K562 (cell line): ENCODE results near the gene PARK7. TPM values are rescaled to one million over a fixed set of nuclear protein-coding genes. Genes with fewer than 3 reads are reported as not detected.
A peak's percentile ranks its signal among the peaks of the same experiment; 100 is the strongest.

Experiments
- ATAC-seq: fragments of 200-7000 bp; cut with Tn5 transposase; 3 replicates; pipeline ENCODE4 v1.9.1; 2020; ENCODE audit warnings: moderate library complexity
- BruUV-seq: library from RNA; stranded (reverse); fragments of 400-500 nt; replicated peaks from 2 replicates; lab custom pipeline; 2021; lab: Mats Ljungman, UMichigan
- CTCF ChIA-PET: fragments of 300-600 bp; formaldehyde crosslinking; extraction: SDS; loops from one replicate; lab custom pipeline; 2021; ENCODE audit warnings: low intra/inter-chr PET ratio; lab: Yijun Ruan, JAX
- POLR2A ChIA-PET: fragments of 300-600, 350-650 bp; sonication (Branson Sonifier 250); formaldehyde crosslinking; extraction: SDS; loops from one replicate; lab custom pipeline; 2021; ENCODE audit warnings: antibody characterized with exemption, inconsistent platforms; lab: Yijun Ruan, JAX
- DNase-seq, 4 experiments: peaks; one replicate each; pipeline versions ENCODE4 v3.0.0 to v3.0.0-alpha.2; 2011 to 2018; ENCODE audit warnings: low spot score in 3 of 4, mixed read lengths in 3 of 4; ENCODE audit errors: extremely low read depth in 1 of 4
- FAIRE-seq: peaks from 2 replicates; lab custom pipeline; 2011; peaks lifted over from hg19 to GRCh38; lab: Jason Lieb, UNC
- H2AFZ ChIP-seq: 2 replicates; pipeline ENCODE4 v1.6.0; 2011; ENCODE audit warnings: low read depth, low read length, control low read depth, inconsistent platforms
- H3K27ac ChIP-seq: fragments of 200-600 bp; 3 replicates; pipeline ENCODE4 v1.8.0; 2011; ENCODE audit warnings: low read depth, mild to moderate bottlenecking, control low read depth, inconsistent platforms, low read length, moderate library complexity, mixed read lengths; ENCODE audit errors: extremely low read depth
- H3K27me3 ChIP-seq, 2 experiments: fragments of 300-600 bp in 1 of 2; 2 replicates in 1 of 2; 3 replicates in 1 of 2; pipeline versions ENCODE4 v1.6.0 to v1.8.0; 2011; ENCODE audit warnings: inconsistent platforms in 2 of 2, low read length in 2 of 2, mild to moderate bottlenecking in 1 of 2, mixed read lengths in 1 of 2, moderate library complexity in 1 of 2; ENCODE audit not compliant: control insufficient read depth in 2 of 2, insufficient read depth in 2 of 2
- H3K36me3 ChIP-seq: fragments of 300-600 bp; 3 replicates; pipeline ENCODE4 v1.8.0; 2011; ENCODE audit warnings: mild to moderate bottlenecking, low read length, inconsistent platforms; ENCODE audit not compliant: control insufficient read depth, insufficient read depth
- H3K4me1 ChIP-seq, 2 experiments: fragments of 200-600 bp in 1 of 2; replicated peaks in 1 of 2; 2 replicates in 1 of 2; 3 replicates in 1 of 2; pipeline versions ENCODE4 v1.5.1 to v1.8.0; 2011; ENCODE audit warnings: inconsistent platforms in 2 of 2, low read length in 2 of 2, mild to moderate bottlenecking in 1 of 2, mixed read lengths in 1 of 2, moderate library complexity in 1 of 2; ENCODE audit not compliant: control insufficient read depth in 2 of 2, insufficient read depth in 2 of 2
- H3K4me2 ChIP-seq: 2 replicates; pipeline ENCODE4 v1.6.1; 2011; ENCODE audit warnings: low read length, control low read depth, inconsistent platforms, mixed read lengths; ENCODE audit not compliant: insufficient read depth
- H3K4me3 ChIP-seq: fragments of 200-600 bp; sonication (generic), shearing (Covaris generic); 2 replicates; pipeline ENCODE4 v1.5.1; 2016; ENCODE audit warnings: control low read depth, inconsistent platforms
- H3K79me2 ChIP-seq: fragments of 200-600 bp; 3 replicates; pipeline ENCODE4 v1.8.0; 2011; ENCODE audit warnings: low read length, inconsistent platforms; ENCODE audit not compliant: control insufficient read depth, insufficient read depth
- H3K9ac ChIP-seq, 2 experiments: 2 replicates each; pipeline versions ENCODE4 v1.6.0 to v1.6.1; 2011; ENCODE audit warnings: low read depth in 2 of 2, low read length in 2 of 2, control low read depth in 1 of 2, inconsistent platforms in 1 of 2, mild to moderate bottlenecking in 1 of 2, mixed read lengths in 1 of 2; ENCODE audit not compliant: insufficient read depth in 1 of 2
- H3K9me1 ChIP-seq: one replicate; pipeline ENCODE4 v1.6.0; 2011; ENCODE audit warnings: inconsistent platforms, mild to moderate bottlenecking, low read length, moderate library complexity; ENCODE audit not compliant: control insufficient read depth, insufficient read depth
- H3K9me3 ChIP-seq: replicated peaks from 2 replicates; pipeline ENCODE4 v1.5.1; 2011; ENCODE audit warnings: low read depth, low read length, inconsistent platforms; ENCODE audit not compliant: control insufficient read depth, insufficient read depth
- H4K20me1 ChIP-seq: replicated peaks from 2 replicates; pipeline ENCODE4 v1.6.1; 2011; ENCODE audit warnings: low read length, inconsistent platforms, mixed read lengths; ENCODE audit not compliant: control insufficient read depth, insufficient read depth
- BDP1 ChIP-seq: IDR thresholded peaks from 3 replicates; pipeline ENCODE4 v1.6.1; 2011; ENCODE audit not compliant: insufficient read length, insufficient read depth
- FOXA3 ChIP-seq, 2 experiments: fragments of 450-650 bp in 1 of 2; sonication (generic) in 1 of 2; formaldehyde crosslinking; IDR thresholded peaks in 1 of 2; conservative IDR thresholded peaks in 1 of 2; 2 replicates each; pipeline versions ENCODE4 v1.4.0 to v1.8.0; 2020 to 2022; ENCODE audit warnings: mild to moderate bottlenecking in 2 of 2, missing genetic modification reagents in 1 of 2
- HNRNPUL1 ChIP-seq: fragments of 200-400 bp; formaldehyde crosslinking; IDR thresholded peaks from 2 replicates; pipeline ENCODE4 v1.6.1; 2017; ENCODE audit warnings: low read length
- PHB2 ChIP-seq: fragments of 450-650 bp; IDR thresholded peaks from 2 replicates; pipeline ENCODE4 v1.6.1; 2017; ENCODE audit warnings: low read depth
- PML ChIP-seq: IDR thresholded peaks from 2 replicates; pipeline ENCODE4 v1.6.1; 2012; ENCODE audit warnings: low read length, inconsistent platforms
- SAP30 ChIP-seq: fragments of 200-600 bp; sonication (generic); IDR thresholded peaks from 2 replicates; pipeline ENCODE4 v1.6.1; 2012; ENCODE audit warnings: borderline replicate concordance, low read depth, mild to moderate bottlenecking, moderate library complexity, low read length, control low read depth, inconsistent platforms; ENCODE audit not compliant: insufficient read depth, poor library complexity, severe bottlenecking
- SOX6 ChIP-seq: fragments of 450-650 bp; IDR thresholded peaks from 2 replicates; pipeline ENCODE4 v1.6.1; 2014; ENCODE audit warnings: mild to moderate bottlenecking
- SUPT5H ChIP-seq: fragments of 450-650 bp; IDR thresholded peaks from 2 replicates; pipeline ENCODE4 v1.6.1; 2016
- ZNF23 ChIP-seq: fragments of 250-450 bp; sonication (Bioruptor Pico); IDR thresholded peaks from 2 replicates; pipeline ENCODE4 v1.4.0; 2020; ENCODE audit warnings: mild to moderate bottlenecking
- ZNF316 ChIP-seq: fragments of 450-650 bp; IDR thresholded peaks from 2 replicates; pipeline ENCODE4 v1.6.1; 2016
- ZNF695 ChIP-seq: fragments of 450-650 bp; formaldehyde crosslinking; IDR thresholded peaks from 2 replicates; pipeline ENCODE4 v1.4.0; 2020; ENCODE audit warnings: mild to moderate bottlenecking, moderate library complexity
- ZNF766 ChIP-seq: fragments of 200-800 bp; sonication (Bioruptor generic); conservative IDR thresholded peaks from 2 replicates; pipeline ENCODE4 v1.6.1; 2016; ENCODE audit warnings: missing genetic modification characterization, missing compliant biosample characterization
- ZSCAN29 ChIP-seq: fragments of 450-650 bp; IDR thresholded peaks from 2 replicates; pipeline ENCODE4 v1.6.1; 2017
- WGBS: fragments of 100-300 bp; shearing (Covaris generic); methylation state at CpG from one replicate; pipeline ENCODE4 v1.1.6; 2016; ENCODE audit warnings: low coverage, mixed read lengths; ENCODE audit not compliant: insufficient coverage; ENCODE audit errors: missing lambda C conversion rate; 5-methylcytosine and 5-hydroxymethylcytosine counted together
- in situ Hi-C: fragments of 300-500 bp; cut with MboI; formaldehyde crosslinking; loops from 4 replicates; pipeline ENCODE4 v1.15.0; 2018; ENCODE audit warnings: inconsistent platforms, mixed read lengths
- intact Hi-C: fragments of 100-400 bp; cut with micrococcal nuclease; formaldehyde crosslinking; loops from 2 replicates; pipeline ENCODE4 v1.14.2; 2022
- polyA plus RNA-seq, 8 experiments: library from polyadenylated mRNA; depleted of rRNA in 4 of 8; stranded (reverse) in 5 of 8; unstranded in 3 of 8; fragments of >200 nt; fragmentation: Nextera tagmentation in 2 of 8; fragmentation: Illumina TruSeq in 1 of 8; extraction: Ambion mirVana in 2 of 8; extraction: Trizol in 1 of 8; gene quantifications; 2 replicates each; pipeline versions ENCODE4 v1.2.1 to v1.2.3, GENCODE V29; 2011 to 2014; ENCODE audit warnings: inconsistent platforms in 1 of 8, missing spikeins in 1 of 8
- total RNA-seq, 7 experiments: library from RNA; depleted of rRNA in 6 of 7; stranded (reverse); fragments of >200 nt in 6 of 7; fragmentation: Illumina TruSeq in 2 of 7; extraction: Trizol in 2 of 7; gene quantifications; 2 replicates each; pipeline versions ENCODE4 v1.2.1 to v1.2.3, GENCODE V29; 2011 to 2021; ENCODE audit warnings: low replicate concordance in 1 of 7
- TF ChIP-seq, protein P1 (sequence below): fragments of 250-450 bp; sonication (Bioruptor Pico); IDR thresholded peaks from 2 replicates; pipeline ENCODE4 v1.9.0; 2021; ENCODE audit warnings: mild to moderate bottlenecking
- TF ChIP-seq, protein P2 (sequence below): fragments of 450-650 bp; IDR thresholded peaks from 2 replicates; pipeline ENCODE4 v1.6.1; 2016
- TF ChIP-seq, protein P3 (sequence below): fragments of 200-800 bp; sonication (Bioruptor generic); IDR thresholded peaks from 2 replicates; pipeline ENCODE4 v1.6.1; 2016; ENCODE audit warnings: missing genetic modification characterization, missing compliant biosample characterization

Gene PARK7
- total and polyA plus RNA-seq, 9 of the 15 experiments (the other 6 are each of a cell fraction or from before 2014, with no cell fraction given): 374 to 1,298 (median 484) TPM

DNA sequence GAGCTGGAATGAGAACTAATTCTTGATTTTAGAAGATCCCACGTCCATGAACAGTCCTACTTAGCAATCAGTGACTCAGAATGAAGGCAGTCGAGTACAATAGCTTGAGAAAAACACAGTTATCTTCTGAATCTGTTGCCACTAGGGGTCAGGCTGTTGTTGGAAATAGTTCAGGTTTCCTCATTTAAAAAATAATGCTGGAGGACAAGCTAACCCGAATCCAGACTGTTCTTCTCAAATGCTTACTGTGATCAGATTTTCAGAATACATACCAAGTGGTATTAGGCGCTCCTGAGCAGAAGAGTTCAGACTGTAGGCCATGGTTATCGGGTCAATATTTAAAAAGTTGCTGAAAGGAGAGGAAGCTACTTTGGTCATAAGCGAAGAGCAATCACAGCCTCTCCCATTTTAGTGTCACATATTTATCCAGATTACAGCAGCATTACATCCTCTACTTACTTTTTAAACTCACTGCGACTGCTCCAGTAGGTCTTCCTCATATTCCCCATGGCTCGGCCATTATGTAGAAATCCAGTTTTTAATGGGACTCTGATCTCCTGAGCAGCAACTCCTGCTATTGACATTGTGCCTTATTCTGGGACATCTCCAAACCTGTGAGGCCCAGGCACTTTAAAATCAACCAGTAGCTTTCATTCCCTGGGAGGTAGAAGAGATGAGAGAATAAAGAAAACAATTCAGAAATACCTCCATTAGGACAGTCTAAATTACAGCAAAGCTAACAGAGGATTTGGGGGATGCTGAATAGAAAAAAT, 53.7 kb downstream of the PARK7 start:
- BruUV-seq: no TSS peak
- FAIRE-seq: peak; percentile 89
- no peak for TF ChIP-seq ZSCAN29
- TF ChIP-seq PML: no peak
- TF ChIP-seq SOX6: no peak
- TF ChIP-seq ZNF316: no peak
- TF ChIP-seq HNRNPUL1: no peak
- TF ChIP-seq ZNF23 (CRISPR knock-in tag): no peak
- TF ChIP-seq ZNF766 (CRISPR knock-in tag): no peak
- TF ChIP-seq, protein P1, sequence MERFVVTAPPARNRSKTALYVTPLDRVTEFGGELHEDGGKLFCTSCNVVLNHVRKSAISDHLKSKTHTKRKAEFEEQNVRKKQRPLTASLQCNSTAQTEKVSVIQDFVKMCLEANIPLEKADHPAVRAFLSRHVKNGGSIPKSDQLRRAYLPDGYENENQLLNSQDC (CRISPR knock-in tag): no peak
- TF ChIP-seq, protein P2, sequence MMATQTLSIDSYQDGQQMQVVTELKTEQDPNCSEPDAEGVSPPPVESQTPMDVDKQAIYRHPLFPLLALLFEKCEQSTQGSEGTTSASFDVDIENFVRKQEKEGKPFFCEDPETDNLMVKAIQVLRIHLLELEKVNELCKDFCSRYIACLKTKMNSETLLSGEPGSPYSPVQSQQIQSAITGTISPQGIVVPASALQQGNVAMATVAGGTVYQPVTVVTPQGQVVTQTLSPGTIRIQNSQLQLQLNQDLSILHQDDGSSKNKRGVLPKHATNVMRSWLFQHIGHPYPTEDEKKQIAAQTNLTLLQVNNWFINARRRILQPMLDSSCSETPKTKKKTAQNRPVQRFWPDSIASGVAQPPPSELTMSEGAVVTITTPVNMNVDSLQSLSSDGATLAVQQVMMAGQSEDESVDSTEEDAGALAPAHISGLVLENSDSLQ: no peak
- TF ChIP-seq SAP30: no peak
- no peak for TF ChIP-seq PHB2
- no peak for TF ChIP-seq SUPT5H
- TF ChIP-seq, protein P3, sequence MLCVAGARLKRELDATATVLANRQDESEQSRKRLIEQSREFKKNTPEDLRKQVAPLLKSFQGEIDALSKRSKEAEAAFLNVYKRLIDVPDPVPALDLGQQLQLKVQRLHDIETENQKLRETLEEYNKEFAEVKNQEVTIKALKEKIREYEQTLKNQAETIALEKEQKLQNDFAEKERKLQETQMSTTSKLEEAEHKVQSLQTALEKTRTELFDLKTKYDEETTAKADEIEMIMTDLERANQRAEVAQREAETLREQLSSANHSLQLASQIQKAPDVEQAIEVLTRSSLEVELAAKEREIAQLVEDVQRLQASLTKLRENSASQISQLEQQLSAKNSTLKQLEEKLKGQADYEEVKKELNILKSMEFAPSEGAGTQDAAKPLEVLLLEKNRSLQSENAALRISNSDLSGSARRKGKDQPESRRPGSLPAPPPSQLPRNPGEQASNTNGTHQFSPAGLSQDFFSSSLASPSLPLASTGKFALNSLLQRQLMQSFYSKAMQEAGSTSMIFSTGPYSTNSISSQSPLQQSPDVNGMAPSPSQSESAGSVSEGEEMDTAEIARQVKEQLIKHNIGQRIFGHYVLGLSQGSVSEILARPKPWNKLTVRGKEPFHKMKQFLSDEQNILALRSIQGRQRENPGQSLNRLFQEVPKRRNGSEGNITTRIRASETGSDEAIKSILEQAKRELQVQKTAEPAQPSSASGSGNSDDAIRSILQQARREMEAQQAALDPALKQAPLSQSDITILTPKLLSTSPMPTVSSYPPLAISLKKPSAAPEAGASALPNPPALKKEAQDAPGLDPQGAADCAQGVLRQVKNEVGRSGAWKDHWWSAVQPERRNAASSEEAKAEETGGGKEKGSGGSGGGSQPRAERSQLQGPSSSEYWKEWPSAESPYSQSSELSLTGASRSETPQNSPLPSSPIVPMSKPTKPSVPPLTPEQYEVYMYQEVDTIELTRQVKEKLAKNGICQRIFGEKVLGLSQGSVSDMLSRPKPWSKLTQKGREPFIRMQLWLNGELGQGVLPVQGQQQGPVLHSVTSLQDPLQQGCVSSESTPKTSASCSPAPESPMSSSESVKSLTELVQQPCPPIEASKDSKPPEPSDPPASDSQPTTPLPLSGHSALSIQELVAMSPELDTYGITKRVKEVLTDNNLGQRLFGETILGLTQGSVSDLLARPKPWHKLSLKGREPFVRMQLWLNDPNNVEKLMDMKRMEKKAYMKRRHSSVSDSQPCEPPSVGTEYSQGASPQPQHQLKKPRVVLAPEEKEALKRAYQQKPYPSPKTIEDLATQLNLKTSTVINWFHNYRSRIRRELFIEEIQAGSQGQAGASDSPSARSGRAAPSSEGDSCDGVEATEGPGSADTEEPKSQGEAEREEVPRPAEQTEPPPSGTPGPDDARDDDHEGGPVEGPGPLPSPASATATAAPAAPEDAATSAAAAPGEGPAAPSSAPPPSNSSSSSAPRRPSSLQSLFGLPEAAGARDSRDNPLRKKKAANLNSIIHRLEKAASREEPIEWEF (CRISPR knock-in tag): no peak
- no peak for TF ChIP-seq ZNF695 (CRISPR knock-in tag)
- TF ChIP-seq FOXA3 (CRISPR knock-in tag; conservative IDR thresholded peaks at IDR 0.05 in 1 of 2, IDR thresholded peaks at IDR 0.05 in 1 of 2): peak in 1 of 2 experiments; percentile 17; a peak in 1 of 4 replicates
- TF ChIP-seq BDP1: no peak

More for the DNA sequence above, 53.7 kb downstream of the PARK7 start:
- Histone ChIP-seq H3K4me1 (peaks cover 0 to 7% of the 10 kb centered on the region in 2 experiments; a peak in 1 of 5 replicates), H4K20me1 (no peaks in the 10 kb centered on the region; the same call in 1 of the 2 replicates), H3K36me3 (no peaks in the 10 kb centered on the region), H3K27ac (no peak overlapping the region), H3K9me1 (no peaks in the 10 kb centered on the region), H2AFZ (no peak overlapping the region), H3K79me2 (no peaks in the 10 kb centered on the region), H3K27me3 (peaks cover 0 to 2% of the 10 kb centered on the region in 2 experiments; a peak in 2 of 5 replicates), H3K4me3 (no peak overlapping the region), H3K4me2 (no peak overlapping the region), H3K9ac (no peak overlapping the region), H3K9me3 (no peaks in the 10 kb centered on the region)
- in situ Hi-C loops (loop anchor here (5.0 to 10.0 kb wide), 2 partner anchors 297 to 350 kb away; no protein-coding TSS in a partner anchor), intact Hi-C loops (loop anchor here (1.0 to 5.0 kb wide), 4 partner anchors 32 to 348 kb away; no protein-coding TSS in a partner anchor)
- CTCF ChIA-PET: interaction anchor here (0.5 to 3.5 kb wide), 12 partner anchors 16 to 711 kb away, joined by 3 to 37 read pairs (median 6); no protein-coding TSS in a partner anchor
- 15% methylated on average over 8 of the region's 8 CpGs for WGBS
- peak; percentile 62 to 79 (median 64) for DNase-seq
- ATAC-seq: peak; percentile 93
- POLR2A ChIA-PET: interaction anchor here (0.6 to 1.6 kb wide), 5 partner anchors 9 to 1128 kb away, joined by 3 to 6 read pairs (median 4); no protein-coding TSS in a partner anchor
